ENCODE data around the gene C1QTNF1. TPM values are rescaled to one million over a fixed set of nuclear protein-coding genes. Genes with fewer than 3 reads are reported as not detected.
"Not testable (repeated sequence)": the region's sequence is repeated elsewhere in the genome, so short reads cannot be mapped to it uniquely, and the experiment has no call there.

Gene C1QTNF1
- total RNA-seq, 2 experiments from 2014 or later: not detected

DNA sequence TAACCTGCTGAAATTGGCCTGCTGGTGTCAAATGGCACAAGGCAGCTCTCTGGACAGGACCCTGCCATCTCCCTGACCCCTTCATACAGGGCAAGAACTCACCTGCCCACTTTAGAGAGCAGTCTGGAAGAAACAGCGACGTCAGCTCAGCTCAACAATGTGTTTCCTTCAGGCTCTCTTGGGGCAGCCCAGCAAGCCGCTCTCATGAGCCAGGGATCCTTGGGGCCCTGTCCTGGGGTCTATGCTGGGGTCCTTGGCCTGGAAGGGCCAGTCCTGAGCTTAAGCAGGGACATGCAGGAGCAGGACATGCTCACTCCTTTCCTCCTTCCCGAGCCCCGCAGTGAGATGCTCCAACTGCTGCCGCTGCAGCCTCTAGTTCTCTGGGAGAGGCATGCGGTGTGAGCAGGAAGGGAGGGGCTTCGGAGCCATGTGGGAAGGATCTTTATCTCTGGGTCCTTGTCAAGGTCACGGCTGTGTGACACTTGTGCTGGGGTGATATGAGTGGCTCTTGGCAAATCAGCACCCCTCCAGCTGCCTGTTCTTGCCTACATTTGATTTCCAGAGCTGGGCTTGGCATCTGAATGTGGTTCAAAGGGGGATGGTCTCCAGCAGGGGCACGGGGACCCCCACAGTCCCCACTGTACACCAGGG, 3.4 kb downstream of the C1QTNF1 start:
- no peaks in the 10 kb centered on the region for H3K9me3 Mint-ChIP-seq
- CTCF ChIA-PET: interaction anchor here (1.5 kb wide), 1 partner anchor 364 kb away, joined by 3 read pairs; no protein-coding TSS in a partner anchor
- POLR2A ChIA-PET: no interaction called here
- DNase-seq: no peak
- H3K4me3 Mint-ChIP-seq: no peak overlapping the region
- H3K36me3 Mint-ChIP-seq (ENCODE audit: low read depth): no peaks in the 10 kb centered on the region
- H3K4me1 Mint-ChIP-seq: peaks cover 9% of the 10 kb centered on the region
- H3K27me3 Mint-ChIP-seq: peaks cover 50% of the 10 kb centered on the region
- H3K27ac Mint-ChIP-seq: no peak overlapping the region

DNA sequence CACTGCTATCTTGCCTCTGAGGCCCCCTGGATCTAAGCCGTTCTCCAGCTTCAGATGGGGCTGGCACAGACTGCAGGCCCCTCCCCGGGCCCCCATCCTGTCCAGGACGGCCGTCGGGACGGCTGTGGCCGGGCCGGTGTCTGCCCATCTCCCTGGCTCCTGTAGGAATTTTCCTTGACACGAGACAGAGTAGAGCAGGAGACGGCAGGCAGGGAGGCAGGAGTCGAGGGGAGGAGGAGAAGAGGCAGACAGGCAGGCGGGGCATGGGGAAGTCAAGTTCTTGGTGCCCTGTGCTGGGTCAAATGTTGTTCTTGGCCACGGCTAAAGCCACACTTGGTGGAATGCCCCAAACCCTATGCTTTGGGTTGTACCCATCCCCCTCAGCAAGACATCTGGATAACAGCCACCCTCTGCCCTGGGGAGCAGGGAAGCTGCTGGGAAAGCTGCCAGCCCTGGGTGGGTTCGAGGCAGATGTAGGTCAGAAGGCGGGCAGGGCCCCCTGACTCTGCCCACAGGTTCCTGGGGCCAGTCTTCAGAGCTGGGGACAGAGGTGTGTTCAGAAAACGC, 4.0 kb downstream of the C1QTNF1 start:
- no peaks in the 10 kb centered on the region for H3K9me3 Mint-ChIP-seq
- peaks cover 9% of the 10 kb centered on the region for H3K4me1 Mint-ChIP-seq
- H3K36me3 Mint-ChIP-seq (ENCODE audit: low read depth): no peaks in the 10 kb centered on the region
- ChIA-PET POLR2A (no interaction called here), CTCF (interaction anchor here (1.5 kb wide), 1 partner anchor 364 kb away, joined by 3 read pairs; no protein-coding TSS in a partner anchor)
- H3K27ac Mint-ChIP-seq: no peak overlapping the region
- peaks cover 44% of the 10 kb centered on the region for H3K27me3 Mint-ChIP-seq
- H3K4me3 Mint-ChIP-seq: no peak overlapping the region
- no peak for DNase-seq

DNA sequence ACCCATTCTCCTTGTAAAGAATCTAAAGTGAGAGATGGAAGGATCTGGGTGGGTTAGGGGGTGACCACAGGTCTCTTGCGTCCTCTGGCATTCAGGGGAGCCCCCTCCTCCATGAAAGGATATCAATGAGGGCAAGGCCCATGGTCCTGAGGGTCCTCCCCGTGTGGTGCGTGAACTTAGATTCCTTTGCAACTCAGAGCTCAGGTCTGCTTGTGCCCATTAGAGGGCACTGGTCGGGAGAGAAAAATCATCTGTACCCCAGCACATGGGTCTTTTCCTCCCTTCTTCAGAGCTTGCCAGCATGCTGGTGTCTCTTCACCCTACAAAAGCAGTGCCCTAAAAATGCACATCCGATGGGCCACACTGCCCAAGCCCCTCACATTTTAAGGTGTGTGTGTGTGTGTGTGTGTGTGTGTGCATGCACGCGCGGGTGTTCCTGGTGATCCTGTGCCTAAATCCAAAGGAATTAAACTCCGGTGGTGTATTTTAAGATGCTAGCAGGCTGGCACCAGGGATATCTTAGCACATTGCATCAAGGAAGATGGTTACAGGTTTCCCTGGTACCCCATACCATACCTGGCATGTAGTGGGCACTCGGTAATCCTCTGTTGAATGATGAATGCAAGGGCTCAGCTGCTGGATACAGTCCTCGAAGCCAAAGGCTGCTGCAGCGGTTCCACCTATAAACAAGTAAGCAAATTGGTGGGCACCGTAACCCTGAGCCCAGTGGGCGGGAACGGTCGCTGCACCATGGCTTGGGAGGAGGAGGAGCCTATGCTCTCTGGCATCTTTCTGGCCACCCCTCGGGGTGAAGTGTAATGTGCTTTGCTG, 4.7 kb downstream of the C1QTNF1 start:
- no peaks in the 10 kb centered on the region for H3K9me3 Mint-ChIP-seq
- no peaks in the 10 kb centered on the region for H3K36me3 Mint-ChIP-seq (ENCODE audit: low read depth)
- peaks cover 37% of the 10 kb centered on the region for H3K27me3 Mint-ChIP-seq
- no peak for DNase-seq
- no peak overlapping the region for H3K27ac Mint-ChIP-seq
- H3K4me1 Mint-ChIP-seq: peaks cover 7% of the 10 kb centered on the region
- ChIA-PET POLR2A (no interaction called here), CTCF (no interaction called here)
- H3K4me3 Mint-ChIP-seq: no peak overlapping the region

DNA sequence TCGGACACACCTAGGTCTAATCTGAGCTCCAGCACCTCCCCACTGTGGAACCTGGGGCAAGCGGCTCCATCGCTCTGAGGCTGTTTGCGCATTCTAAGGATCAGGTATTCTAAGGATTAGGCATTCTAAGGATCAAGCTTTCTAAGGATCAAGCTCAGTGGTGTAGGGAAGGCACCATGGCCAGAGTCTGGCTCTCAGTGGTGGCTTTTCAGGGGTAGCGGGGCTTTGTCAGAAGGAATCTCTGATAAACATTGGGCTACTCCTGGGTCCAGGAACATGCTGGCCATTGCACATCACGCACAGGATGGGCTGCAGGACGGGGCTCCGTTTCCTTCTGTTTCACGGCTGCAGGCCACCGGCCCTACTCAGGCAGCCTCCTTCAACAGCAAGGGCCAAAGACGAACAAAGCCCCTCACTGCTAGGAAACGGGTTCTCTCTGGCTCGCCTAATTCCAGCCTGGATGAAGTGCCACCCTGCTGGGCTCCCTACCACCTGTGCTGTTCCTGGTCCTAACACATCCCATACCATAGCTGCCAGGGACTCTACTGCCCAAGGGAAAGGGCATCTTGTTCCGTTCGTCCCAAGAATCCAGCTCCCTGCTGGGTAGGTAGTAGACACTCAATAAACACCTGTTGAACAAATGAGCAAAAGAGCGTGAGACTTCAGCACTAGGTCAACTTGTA, 5.5 kb downstream of the C1QTNF1 start:
- H3K27ac Mint-ChIP-seq: no peak overlapping the region
- DNase-seq: no peak
- CTCF ChIA-PET: interaction anchor here (1.0 kb wide), 1 partner anchor 13 kb away, joined by 4 read pairs; no protein-coding TSS in a partner anchor
- H3K4me1 Mint-ChIP-seq: peaks cover 3% of the 10 kb centered on the region
- no peak overlapping the region for H3K4me3 Mint-ChIP-seq
- POLR2A ChIA-PET: no interaction called here
- H3K36me3 Mint-ChIP-seq (ENCODE audit: low read depth): no peaks in the 10 kb centered on the region
- H3K27me3 Mint-ChIP-seq: peaks cover 32% of the 10 kb centered on the region
- no peaks in the 10 kb centered on the region for H3K9me3 Mint-ChIP-seq

DNA sequence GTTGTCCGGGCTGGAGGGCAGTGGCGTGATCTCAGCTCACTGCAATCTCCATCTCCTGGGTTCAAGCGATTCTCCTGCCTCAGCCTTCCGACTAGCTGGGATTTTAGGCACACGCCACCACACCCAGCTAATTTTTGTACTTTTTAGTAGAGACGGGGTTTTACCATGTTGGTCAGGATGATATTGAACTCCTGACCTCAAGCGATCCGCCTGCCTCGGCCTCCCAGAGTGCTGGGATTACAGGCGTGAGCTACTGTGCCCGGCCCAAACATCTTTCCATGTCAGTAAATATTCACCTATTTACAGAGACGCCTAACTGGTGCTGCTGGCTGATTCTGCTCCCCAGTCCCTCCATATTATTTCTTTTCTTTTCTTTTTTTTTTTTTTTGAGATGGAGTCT, 6.7 kb downstream of the C1QTNF1 start:
- H3K4me3 Mint-ChIP-seq; DNase-seq; H3K9me3 Mint-ChIP-seq; H3K27ac Mint-ChIP-seq; H3K4me1 Mint-ChIP-seq; CTCF ChIA-PET; H3K36me3 Mint-ChIP-seq (ENCODE audit: low read depth); POLR2A ChIA-PET: not testable (repeated sequence)
- H3K27me3 Mint-ChIP-seq: peaks cover 23% of the 10 kb centered on the region

DNA sequence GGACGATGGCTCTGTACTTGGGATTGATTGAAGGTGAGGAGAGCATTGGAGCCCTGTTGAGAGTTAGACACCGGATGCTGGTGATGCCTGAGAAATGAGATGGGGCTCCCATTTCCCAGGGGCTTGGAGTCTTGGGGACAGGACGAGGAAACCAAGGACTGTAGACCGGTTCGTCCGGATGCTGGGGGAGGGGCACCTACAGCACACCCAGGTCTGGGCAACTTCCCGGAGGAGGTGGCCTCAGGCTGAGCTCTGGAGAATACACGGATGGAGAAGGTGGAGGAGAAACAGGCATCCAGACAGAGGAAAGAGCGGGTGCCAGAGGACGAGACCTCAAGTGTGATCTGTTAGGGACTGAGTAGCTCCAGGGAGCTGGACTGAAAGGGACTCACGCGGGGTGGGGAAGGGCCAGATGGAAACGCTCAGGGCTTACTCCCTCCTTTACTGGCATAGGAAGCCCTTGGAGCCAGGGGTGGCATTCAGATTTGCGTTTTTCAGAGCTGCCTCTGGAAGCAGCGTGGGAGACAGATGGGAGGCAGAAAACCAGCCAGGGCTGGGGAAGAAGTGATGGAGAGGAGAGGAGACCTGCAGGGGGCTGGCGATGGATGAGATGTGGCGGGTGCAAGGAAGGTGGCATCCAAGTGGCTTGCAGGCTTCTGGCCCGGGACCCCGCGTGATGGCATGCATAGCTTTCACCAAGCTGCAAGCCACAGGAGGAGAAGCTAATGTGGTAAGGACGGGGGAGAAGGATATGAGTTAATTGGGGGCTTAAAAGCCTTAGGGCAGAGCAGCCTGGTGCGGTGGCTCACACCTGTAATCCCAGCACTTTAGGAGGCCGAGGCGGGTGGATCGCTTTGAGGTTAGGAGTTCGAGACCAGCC, 8.3 kb downstream of the C1QTNF1 start:
- POLR2A ChIA-PET: no interaction called here
- Mint-ChIP-seq H3K27ac (no peak overlapping the region), H3K4me1 (no peaks in the 10 kb centered on the region), H3K36me3 (ENCODE audit: low read depth) (no peaks in the 10 kb centered on the region), H3K27me3 (peaks cover 15% of the 10 kb centered on the region), H3K9me3 (no peaks in the 10 kb centered on the region), H3K4me3 (no peak overlapping the region)
- CTCF ChIA-PET: interaction anchor here (0.6 to 1.3 kb wide), 3 partner anchors 13 to 364 kb away, joined by 3 read pairs; no protein-coding TSS in a partner anchor
- no peak for DNase-seq

DNA sequence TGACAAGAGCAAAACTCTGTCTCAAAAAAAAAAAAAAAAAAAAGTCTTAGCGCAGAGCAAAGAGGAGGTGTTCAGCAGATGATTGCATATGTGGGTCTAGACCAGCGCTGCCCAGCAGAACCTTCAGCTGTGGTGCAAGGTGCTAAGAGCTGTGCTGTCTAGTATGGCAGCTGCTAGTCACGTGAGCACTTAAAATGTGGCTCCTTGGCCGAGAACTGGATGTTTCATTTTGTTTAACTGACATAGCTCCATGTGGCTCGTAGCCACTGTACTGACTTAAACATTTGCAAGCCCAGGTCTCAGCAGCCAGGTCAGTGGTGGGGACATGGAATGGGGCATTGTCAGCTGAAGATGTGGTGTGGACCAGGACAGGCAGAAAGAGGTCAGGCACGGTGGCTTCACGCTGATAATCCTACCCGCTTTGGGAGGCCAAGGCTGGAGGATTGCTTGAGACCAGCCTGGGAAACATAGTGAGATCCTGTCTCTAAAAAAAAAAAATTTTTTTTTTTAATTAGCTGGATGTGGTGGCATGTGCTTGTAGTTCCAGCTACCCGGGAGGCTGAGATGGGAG, 9.2 kb downstream of the C1QTNF1 start:
- CTCF ChIA-PET: interaction anchor here (0.6 to 1.3 kb wide), 3 partner anchors 12 to 363 kb away, joined by 3 read pairs; no protein-coding TSS in a partner anchor
- no peaks in the 10 kb centered on the region for H3K9me3 Mint-ChIP-seq
- DNase-seq: no peak
- no peaks in the 10 kb centered on the region for H3K4me1 Mint-ChIP-seq
- no peak overlapping the region for H3K27ac Mint-ChIP-seq
- no peak overlapping the region for H3K4me3 Mint-ChIP-seq
- H3K36me3 Mint-ChIP-seq (ENCODE audit: low read depth): no peaks in the 10 kb centered on the region
- POLR2A ChIA-PET: no interaction called here
- H3K27me3 Mint-ChIP-seq: peaks cover 11% of the 10 kb centered on the region

DNA sequence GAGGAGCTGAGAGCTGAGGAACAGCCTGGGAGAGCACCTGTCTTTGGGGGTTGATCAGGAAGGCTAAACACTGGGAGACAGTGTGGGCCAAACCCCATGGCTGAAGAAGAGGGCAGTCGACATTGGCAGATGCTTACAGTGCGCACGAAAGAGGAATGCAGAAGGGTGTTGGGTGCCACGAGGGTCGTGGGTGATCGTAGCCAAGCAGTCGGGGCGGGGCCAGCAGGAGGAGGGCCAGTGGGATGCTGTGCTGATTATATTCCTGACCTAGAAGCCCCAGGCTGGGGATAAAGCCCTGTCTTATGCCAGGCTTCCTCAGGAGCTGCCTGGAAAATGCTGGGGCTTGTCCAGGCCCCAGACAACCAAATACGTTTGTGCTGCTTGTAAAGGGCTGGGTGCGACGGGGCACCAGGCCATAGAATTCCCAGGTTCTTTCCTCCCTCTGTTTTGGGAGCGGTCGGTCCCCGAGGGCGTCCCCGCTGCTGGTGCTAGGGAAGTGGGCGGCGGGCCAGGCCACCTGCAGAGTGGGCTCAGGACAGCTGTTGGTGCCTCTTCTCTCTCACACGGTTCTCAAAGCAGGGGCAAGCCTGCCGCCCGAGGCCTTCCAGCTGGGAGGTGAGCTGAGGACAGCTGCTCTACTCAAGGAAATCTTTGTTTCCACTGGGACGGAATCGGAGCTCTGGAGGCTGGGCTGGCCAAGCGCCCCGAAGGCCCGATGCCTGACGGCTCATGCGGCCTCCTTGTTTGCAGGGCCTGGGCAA, 10.0 kb downstream of the C1QTNF1 start:
- POLR2A ChIA-PET: no interaction called here
- CTCF ChIA-PET: no interaction called here

DNA sequence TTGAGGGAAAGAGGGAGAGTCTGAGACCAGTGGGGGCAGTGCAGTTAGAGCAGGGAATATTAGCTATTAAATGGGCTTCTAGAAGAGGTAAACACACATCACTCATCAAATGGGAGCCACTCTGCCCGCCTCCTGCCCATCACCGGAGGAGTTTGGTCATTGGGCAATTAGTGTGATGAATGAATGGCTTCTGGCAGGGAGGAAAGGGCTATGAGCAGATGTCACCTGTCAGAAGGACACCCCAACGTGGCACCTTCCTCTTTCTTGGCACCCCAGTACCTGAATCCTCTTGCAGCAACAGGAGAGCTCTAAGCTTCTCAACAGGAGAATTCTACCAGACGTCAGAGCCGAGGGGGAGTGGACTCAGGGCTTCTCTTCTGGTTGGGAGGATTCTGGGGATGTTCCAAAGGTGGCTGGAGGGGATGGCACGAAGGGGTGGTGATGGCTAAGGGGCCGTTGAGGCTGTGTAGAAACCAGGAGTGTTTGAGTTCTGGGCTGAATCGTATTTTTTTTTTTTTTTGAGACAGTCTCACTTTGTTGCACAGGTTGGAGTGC, 11.0 kb downstream of the C1QTNF1 start:
- H3K9me3 Mint-ChIP-seq: no peaks in the 10 kb centered on the region
- DNase-seq: no peak
- peaks cover 5% of the 10 kb centered on the region for H3K27me3 Mint-ChIP-seq
- ChIA-PET POLR2A (no interaction called here), CTCF (no interaction called here)
- H3K36me3 Mint-ChIP-seq (ENCODE audit: low read depth): no peaks in the 10 kb centered on the region
- H3K27ac Mint-ChIP-seq: no peak overlapping the region
- no peak overlapping the region for H3K4me3 Mint-ChIP-seq
- no peaks in the 10 kb centered on the region for H3K4me1 Mint-ChIP-seq

More for the DNA sequence above, 10.0 kb downstream of the C1QTNF1 start:
- DNase-seq: no peak
- peaks cover 9% of the 10 kb centered on the region for H3K27me3 Mint-ChIP-seq
- no peaks in the 10 kb centered on the region for H3K9me3 Mint-ChIP-seq
- H3K4me1 Mint-ChIP-seq: no peaks in the 10 kb centered on the region
- no peaks in the 10 kb centered on the region for H3K36me3 Mint-ChIP-seq (ENCODE audit: low read depth)
- H3K4me3 Mint-ChIP-seq: no peak overlapping the region
- H3K27ac Mint-ChIP-seq: no peak overlapping the region

DNA sequence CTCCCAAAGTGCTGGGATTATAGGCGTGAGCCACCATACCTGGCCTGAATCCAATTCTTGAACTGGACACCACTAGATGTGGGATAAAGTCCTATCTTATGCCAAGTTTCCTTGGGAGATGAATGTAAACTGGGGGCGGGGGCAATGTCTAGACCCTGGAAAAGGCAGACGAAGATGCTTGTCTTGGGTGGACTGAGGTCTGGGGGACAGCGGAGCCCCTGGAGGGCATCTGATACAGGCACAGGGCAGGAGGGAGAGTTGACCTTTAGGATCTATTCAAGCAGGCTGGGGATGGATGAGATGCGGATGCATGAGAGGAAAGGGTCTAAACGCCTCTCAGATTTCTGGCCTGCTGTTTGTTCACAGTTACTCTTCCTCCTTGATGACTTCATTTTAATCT, 11.7 kb downstream of the C1QTNF1 start:
- H3K9me3 Mint-ChIP-seq: no peaks in the 10 kb centered on the region
- ChIA-PET CTCF (interaction anchor here (1.0 kb wide), 1 partner anchor 30 kb away, joined by 3 read pairs; no protein-coding TSS in a partner anchor), POLR2A (no interaction called here)
- DNase-seq: no peak
- no peaks in the 10 kb centered on the region for H3K4me1 Mint-ChIP-seq
- H3K36me3 Mint-ChIP-seq (ENCODE audit: low read depth): no peaks in the 10 kb centered on the region
- H3K27me3 Mint-ChIP-seq: peaks cover 3% of the 10 kb centered on the region
- no peak overlapping the region for H3K27ac Mint-ChIP-seq
- H3K4me3 Mint-ChIP-seq: no peak overlapping the region

DNA sequence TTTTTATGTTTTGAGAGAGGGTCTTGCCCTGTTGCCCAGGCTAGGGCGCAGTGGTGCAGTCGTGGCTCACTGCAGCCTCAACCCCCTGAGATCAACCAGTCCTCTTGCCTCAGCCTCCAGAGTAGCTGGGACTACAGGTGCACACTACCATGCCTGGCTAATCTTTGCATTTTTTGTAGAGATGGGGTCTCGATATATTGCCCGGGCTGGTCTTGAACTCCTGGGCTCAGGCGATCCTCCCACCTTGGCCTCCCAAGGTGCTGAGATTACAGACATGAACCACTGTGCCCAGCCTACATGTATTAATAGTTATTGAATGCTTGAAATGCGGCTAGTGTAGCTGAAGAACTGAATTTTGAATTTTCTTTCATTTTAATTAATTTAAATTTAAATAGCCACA, 12.2 kb downstream of the C1QTNF1 start:
- ChIA-PET POLR2A (no interaction called here), CTCF (interaction anchor here (0.9 to 1.0 kb wide), 2 partner anchors 16 to 29 kb away, joined by 3 read pairs; no protein-coding TSS in a partner anchor)
- Mint-ChIP-seq H3K36me3 (ENCODE audit: low read depth) (no peaks in the 10 kb centered on the region), H3K4me3 (no peak overlapping the region), H3K27ac (no peak overlapping the region), H3K9me3 (no peaks in the 10 kb centered on the region), H3K27me3 (peaks cover 3% of the 10 kb centered on the region), H3K4me1 (no peaks in the 10 kb centered on the region)
- DNase-seq: no peak

All from activated CD4-positive, alpha-beta T cell treated with anti-CD3 and anti-CD28 coated beads, Interleukin-2, amount 10 ng/mL, durations not matched to agents 7 days and 5 days (primary cell).